ENCODE results near the gene OR10A3.

The OR10A3 gene

GRCh38 chr11:7936615-7937014 lies 4.9 kb downstream of the OR10A3 start:
- DNase-seq (ENCODE audit: low read depth) = no peak

GRCh38 chr11:7931168-7931567 lies 10.3 kb downstream of the OR10A3 start, which contains the start of gene OR10A6:
Gene OR10A6 (minus strand): TSS chr11:7931268. CDS start chr11:7928662, 2,606 bp downstream.
- DNase-seq (ENCODE audit: low read depth) = no peak

- DNase-seq (ENCODE audit: low read depth) = no peak
These were observed 13.9 kb downstream of the OR10A3 start for GRCh38 chr11:7927635-7928034.

- no peak for DNase-seq (ENCODE audit: low read depth)
These were observed 17.0 kb downstream of the OR10A3 start for GRCh38 chr11:7924536-7924935.

GRCh38 chr11:7918141-7918540 lies 23.4 kb downstream of the OR10A3 start:
- no peak for DNase-seq (ENCODE audit: low read depth)

GRCh38 chr11:7911011-7911410 lies 30.5 kb downstream of the OR10A3 start:
- no peak for DNase-seq (ENCODE audit: low read depth)

GRCh38 chr11:7910286-7910788 lies 31.2 kb downstream of the OR10A3 start:
- no peak for DNase-seq (ENCODE audit: low read depth)

- DNase-seq (ENCODE audit: low read depth) = no peak
These were observed 31.8 kb downstream of the OR10A3 start for GRCh38 chr11:7909585-7910285.

- DNase-seq (ENCODE audit: low read depth) = no peak
These were observed 34.4 kb downstream of the OR10A3 start for GRCh38 chr11:7907121-7907520.

- DNase-seq (ENCODE audit: low read depth) = no peak
These were observed 35.0 kb downstream of the OR10A3 start for GRCh38 chr11:7906481-7906880.

- no peak for DNase-seq (ENCODE audit: low read depth)
These were observed 35.5 kb downstream of the OR10A3 start for GRCh38 chr11:7905961-7906429.

- DNase-seq (ENCODE audit: low read depth) = no peak
These were observed 36.0 kb downstream of the OR10A3 start for GRCh38 chr11:7905549-7905948.

GRCh38 chr11:7904917-7905316 lies 36.6 kb downstream of the OR10A3 start:
- DNase-seq (ENCODE audit: low read depth) = no peak

- DNase-seq (ENCODE audit: low read depth) = no peak
These were observed 37.6 kb downstream of the OR10A3 start for GRCh38 chr11:7903940-7904339.

GRCh38 chr11:7901319-7901854 lies 40.1 kb downstream of the OR10A3 start:
- DNase-seq (ENCODE audit: low read depth) = no peak

GRCh38 chr11:7900686-7901085 lies 40.8 kb downstream of the OR10A3 start:
- no peak for DNase-seq (ENCODE audit: low read depth)

GRCh38 chr11:7899418-7899817 lies 42.1 kb downstream of the OR10A3 start:
- DNase-seq (ENCODE audit: low read depth) = no peak

- no peak for DNase-seq (ENCODE audit: low read depth)
These were observed 42.7 kb downstream of the OR10A3 start for GRCh38 chr11:7898666-7899283.

- DNase-seq (ENCODE audit: low read depth) = no peak
These were observed 45.3 kb downstream of the OR10A3 start for GRCh38 chr11:7896009-7896785.

GRCh38 chr11:7894251-7894650 lies 47.3 kb downstream of the OR10A3 start:
- no peak for DNase-seq (ENCODE audit: low read depth)

GRCh38 chr11:7893796-7894195 lies 47.7 kb downstream of the OR10A3 start:
- DNase-seq (ENCODE audit: low read depth) = no peak

- no peak for DNase-seq (ENCODE audit: low read depth)
These were observed 48.7 kb downstream of the OR10A3 start for GRCh38 chr11:7892840-7893254.
